Measurements from ENCODE around the gene BCR.

Gene BCR

DNA sequence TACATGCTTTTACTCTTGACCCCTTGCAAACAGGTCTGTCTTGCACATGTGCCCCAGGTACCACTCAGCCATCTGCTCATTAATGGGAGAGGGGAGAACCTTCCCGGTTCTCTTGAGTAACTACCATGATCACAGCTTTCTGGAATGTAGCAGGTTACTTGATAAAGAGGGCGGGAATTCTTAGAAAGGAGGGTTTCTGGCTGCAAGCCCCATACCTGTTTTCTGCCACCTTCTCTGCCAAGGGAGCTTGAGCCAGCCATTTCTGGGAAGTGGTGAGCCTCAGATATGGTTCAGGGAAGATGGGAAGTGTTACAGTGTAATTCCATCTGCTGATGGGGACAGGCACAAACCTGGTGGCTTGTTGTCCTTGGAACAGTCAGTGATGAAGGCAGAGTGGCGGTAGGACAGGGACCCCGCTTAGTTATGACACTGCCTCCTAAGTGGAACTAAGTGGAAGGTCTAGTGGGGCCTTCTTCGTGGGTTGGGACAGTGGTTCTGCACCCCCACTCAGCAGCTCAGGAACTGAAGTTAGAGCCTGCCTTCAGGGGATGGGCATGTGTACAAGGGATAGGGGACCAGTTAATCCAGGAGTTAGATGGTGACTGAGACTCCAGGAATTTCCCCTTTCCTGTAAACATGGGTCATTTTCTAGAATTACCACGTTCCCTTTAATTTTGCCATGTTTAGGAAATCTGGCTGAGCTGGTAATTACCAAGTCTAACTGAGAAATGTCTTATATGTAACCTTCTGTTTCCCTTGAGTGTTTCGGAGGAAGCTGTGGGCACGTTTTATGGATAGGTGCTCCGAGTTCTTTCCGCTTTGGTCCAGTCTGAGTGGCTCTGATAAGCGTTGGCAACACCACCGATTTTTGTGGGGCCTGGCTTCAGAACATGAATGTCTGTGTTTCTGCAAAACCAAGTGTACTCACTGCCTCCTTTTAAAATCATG is 35.3 kb downstream of the BCR start:
- peak overlapping the region; percentile 100 for H3K4me2 ChIP-seq (ENCODE audit: low read length)
- no peaks in the 10 kb centered on the region for H3K9me3 ChIP-seq (ENCODE audit: control insufficient read depth, insufficient read depth, low read length)
- H3K4me1 ChIP-seq (ENCODE audit: control insufficient read depth, low read length): peaks cover 100% of the 10 kb centered on the region
- no peaks in the 10 kb centered on the region for H3K27me3 ChIP-seq (ENCODE audit: control insufficient read depth, low read length)
- peak overlapping the region; percentile 22 for H3K27ac ChIP-seq (ENCODE audit: low read depth, low read length)
- TF ChIP-seq EZH2phosphoT487 (IDR thresholded peaks at IDR 0.05; ENCODE audit: borderline replicate concordance, low read length): no peak
- TF ChIP-seq, protein P1, sequence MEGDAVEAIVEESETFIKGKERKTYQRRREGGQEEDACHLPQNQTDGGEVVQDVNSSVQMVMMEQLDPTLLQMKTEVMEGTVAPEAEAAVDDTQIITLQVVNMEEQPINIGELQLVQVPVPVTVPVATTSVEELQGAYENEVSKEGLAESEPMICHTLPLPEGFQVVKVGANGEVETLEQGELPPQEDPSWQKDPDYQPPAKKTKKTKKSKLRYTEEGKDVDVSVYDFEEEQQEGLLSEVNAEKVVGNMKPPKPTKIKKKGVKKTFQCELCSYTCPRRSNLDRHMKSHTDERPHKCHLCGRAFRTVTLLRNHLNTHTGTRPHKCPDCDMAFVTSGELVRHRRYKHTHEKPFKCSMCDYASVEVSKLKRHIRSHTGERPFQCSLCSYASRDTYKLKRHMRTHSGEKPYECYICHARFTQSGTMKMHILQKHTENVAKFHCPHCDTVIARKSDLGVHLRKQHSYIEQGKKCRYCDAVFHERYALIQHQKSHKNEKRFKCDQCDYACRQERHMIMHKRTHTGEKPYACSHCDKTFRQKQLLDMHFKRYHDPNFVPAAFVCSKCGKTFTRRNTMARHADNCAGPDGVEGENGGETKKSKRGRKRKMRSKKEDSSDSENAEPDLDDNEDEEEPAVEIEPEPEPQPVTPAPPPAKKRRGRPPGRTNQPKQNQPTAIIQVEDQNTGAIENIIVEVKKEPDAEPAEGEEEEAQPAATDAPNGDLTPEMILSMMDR (IDR thresholded peaks at IDR 0.05; ENCODE audit: low read depth, low read length, poor library complexity, severe bottlenecking): no peak
- peaks cover 6% of the 10 kb centered on the region for H4K20me1 ChIP-seq (ENCODE audit: control insufficient read depth, insufficient read depth, low read depth, low read length)
- H3K9me2 ChIP-seq (replicated peaks; ENCODE audit: control insufficient read depth, low read length): no peaks in the 10 kb centered on the region
- H3K36me3 ChIP-seq (ENCODE audit: control insufficient read depth, low read length): peaks cover 30% of the 10 kb centered on the region
- peak overlapping the region; percentile 47 for H3K4me3 ChIP-seq (ENCODE audit: low read length)
- H3F3A ChIP-seq (ENCODE audit: control insufficient read depth, insufficient read depth): peaks cover 25% of the 10 kb centered on the region
- H3K79me2 ChIP-seq (ENCODE audit: control insufficient read depth, low read length): peaks cover 100% of the 10 kb centered on the region

DNA sequence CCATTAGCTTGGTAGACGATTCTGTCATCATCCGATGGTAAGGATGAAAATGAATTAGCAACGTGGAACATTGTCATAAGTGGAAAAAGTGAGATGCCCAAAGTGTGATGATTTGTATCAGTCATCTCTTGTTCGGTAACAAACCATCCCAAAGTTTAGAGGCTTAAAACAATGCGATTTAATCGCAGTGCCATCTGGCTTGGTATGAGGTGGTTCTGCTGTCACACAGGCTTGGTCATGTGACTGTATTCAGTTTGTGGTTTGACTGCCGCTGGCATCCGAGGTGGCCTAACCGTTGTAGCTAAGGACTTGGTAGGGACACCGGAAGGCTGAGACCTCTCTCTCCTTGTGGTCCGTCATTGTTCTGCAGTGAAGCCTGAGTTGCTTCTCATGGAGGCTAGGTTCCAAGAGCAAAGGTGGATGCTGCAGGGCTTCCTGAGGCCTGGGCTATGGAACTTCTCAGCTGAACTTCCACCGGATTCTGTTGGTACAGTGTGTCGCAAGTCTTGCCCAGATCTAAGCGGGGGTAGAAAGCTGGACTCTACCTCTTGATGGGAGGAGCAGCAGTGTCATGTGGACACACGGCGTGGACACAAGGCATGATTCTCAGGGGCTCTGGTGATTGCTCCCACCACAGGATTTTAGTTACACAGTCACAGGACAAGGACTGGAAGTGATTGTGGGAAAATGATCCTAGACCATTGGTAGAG is 36.3 kb downstream of the BCR start:
- H4K20me1 ChIP-seq (ENCODE audit: control insufficient read depth, insufficient read depth, low read depth, low read length): peaks cover 15% of the 10 kb centered on the region
- no peak for TF ChIP-seq EZH2phosphoT487 (IDR thresholded peaks at IDR 0.05; ENCODE audit: borderline replicate concordance, low read length)
- TF ChIP-seq, protein P1 (IDR thresholded peaks at IDR 0.05; ENCODE audit: low read depth, low read length, poor library complexity, severe bottlenecking): no peak
- H3K4me2 ChIP-seq (ENCODE audit: low read length): peak overlapping the region; percentile 100
- peak overlapping the region; percentile 22 for H3K27ac ChIP-seq (ENCODE audit: low read depth, low read length)
- H3K9me2 ChIP-seq (replicated peaks; ENCODE audit: control insufficient read depth, low read length): no peaks in the 10 kb centered on the region
- H3K36me3 ChIP-seq (ENCODE audit: control insufficient read depth, low read length): peaks cover 39% of the 10 kb centered on the region
- peaks cover 21% of the 10 kb centered on the region for H3F3A ChIP-seq (ENCODE audit: control insufficient read depth, insufficient read depth)
- H3K4me1 ChIP-seq (ENCODE audit: control insufficient read depth, low read length): peaks cover 100% of the 10 kb centered on the region
- no peaks in the 10 kb centered on the region for H3K9me3 ChIP-seq (ENCODE audit: control insufficient read depth, insufficient read depth, low read length)
- H3K27me3 ChIP-seq (ENCODE audit: control insufficient read depth, low read length): no peaks in the 10 kb centered on the region
- peaks cover 100% of the 10 kb centered on the region for H3K79me2 ChIP-seq (ENCODE audit: control insufficient read depth, low read length)
- H3K4me3 ChIP-seq (ENCODE audit: low read length): peak overlapping the region; percentile 47

DNA sequence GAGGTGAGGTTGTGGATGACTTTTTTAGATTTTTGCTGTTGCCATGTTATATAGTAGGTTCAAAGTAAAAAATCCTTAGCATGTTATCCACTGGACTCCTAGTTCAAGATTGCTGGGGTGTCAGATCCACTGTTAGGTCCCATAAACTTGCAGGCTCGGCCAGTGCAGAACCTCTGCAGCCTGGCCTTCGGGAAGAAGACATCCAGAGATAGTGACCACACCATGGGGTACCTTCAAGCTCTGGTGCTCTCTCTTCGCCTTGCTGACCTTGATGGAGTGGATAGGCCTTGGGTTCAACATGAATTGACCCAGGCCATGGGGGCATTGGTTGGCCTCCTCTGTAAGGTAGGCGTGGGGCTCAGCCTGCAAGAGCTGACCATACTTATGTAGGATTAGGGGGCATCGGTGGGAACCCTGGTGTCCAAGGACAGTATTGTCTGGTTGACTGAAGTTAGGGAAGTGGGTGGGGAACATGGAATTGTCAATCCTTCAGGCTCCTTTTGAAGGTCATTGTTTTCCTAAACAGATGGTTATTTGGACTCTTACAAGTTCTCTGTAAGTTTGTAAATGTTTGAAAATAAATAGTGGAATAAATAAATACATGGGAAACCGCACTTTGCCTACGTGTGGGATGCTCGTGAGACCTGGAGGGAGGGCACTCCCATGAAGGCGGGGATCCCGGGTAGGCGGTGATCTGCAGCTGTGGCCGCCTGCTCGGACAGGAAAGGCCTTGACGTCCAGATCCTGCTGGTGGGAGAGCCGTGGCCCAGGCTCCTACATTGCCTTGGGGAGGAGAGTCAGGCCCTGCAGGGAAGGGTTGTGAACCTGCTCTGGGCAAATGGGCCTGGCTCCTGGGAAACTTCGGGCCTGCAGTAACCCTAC is 37.1 kb downstream of the BCR start:
- H3K4me2 ChIP-seq (ENCODE audit: low read length): peak overlapping the region; percentile 100
- peak overlapping the region; percentile 79 for H3K4me3 ChIP-seq (ENCODE audit: low read length)
- TF ChIP-seq EZH2phosphoT487 (IDR thresholded peaks at IDR 0.05; ENCODE audit: borderline replicate concordance, low read length): no peak
- TF ChIP-seq, protein P1 (IDR thresholded peaks at IDR 0.05; ENCODE audit: low read depth, low read length, poor library complexity, severe bottlenecking): no peak
- H3K9me3 ChIP-seq (ENCODE audit: control insufficient read depth, insufficient read depth, low read length): no peaks in the 10 kb centered on the region
- no peaks in the 10 kb centered on the region for H3K27me3 ChIP-seq (ENCODE audit: control insufficient read depth, low read length)
- no peaks in the 10 kb centered on the region for H3K9me2 ChIP-seq (replicated peaks; ENCODE audit: control insufficient read depth, low read length)
- peaks cover 15% of the 10 kb centered on the region for H4K20me1 ChIP-seq (ENCODE audit: control insufficient read depth, insufficient read depth, low read depth, low read length)
- peaks cover 100% of the 10 kb centered on the region for H3K4me1 ChIP-seq (ENCODE audit: control insufficient read depth, low read length)
- peaks cover 100% of the 10 kb centered on the region for H3K79me2 ChIP-seq (ENCODE audit: control insufficient read depth, low read length)
- peaks cover 17% of the 10 kb centered on the region for H3F3A ChIP-seq (ENCODE audit: control insufficient read depth, insufficient read depth)
- H3K36me3 ChIP-seq (ENCODE audit: control insufficient read depth, low read length): peaks cover 34% of the 10 kb centered on the region
- peak overlapping the region; percentile 79 for H3K27ac ChIP-seq (ENCODE audit: low read depth, low read length)

Data from DOHH2 (cell line).